Right lobe of liver (tissue), 4 donors: ENCODE measurements around the gene LTO1.

Source experiments
- CTCF ChIP-seq, 4 donors: fragments of 200-600 bp in 3 of 4; fragments of 450-650 bp in 1 of 4; IDR thresholded peaks; one replicate each; pipeline versions ENCODE4 v1.5.1 to v1.8.0; 2016 to 2022; ENCODE audit warnings: antibody characterized with exemption in 4 of 4, mild to moderate bottlenecking in 2 of 4
- POLR2A ChIP-seq: fragments of 450-650 bp; IDR thresholded peaks from one replicate; pipeline ENCODE4 v1.6.1; 2017; ENCODE audit warnings: antibody characterized with exemption, mild to moderate bottlenecking
- donor health status: DM: no; HTN: no; CAD: no.
- donor health status: DM: no; HTN: no; CAD: no.
- donor health status: DM: no; HTN: yes; CAD: no.

GRCh38 chr11:69696749-69697468, 21.8 kb upstream of the LTO1 start:
- no peak for TF ChIP-seq CTCF (IDR thresholded peaks at IDR 0.05)
- TF ChIP-seq POLR2A, result no peak
